ENCODE measurements around the gene CDKN1A.

The CDKN1A gene

GRCh38 chr6:36735110-36736071 is 56.9 kb downstream of the CDKN1A start:
- H3K36me3 ChIP-seq (ENCODE audit: control insufficient read depth in 1 of 2, insufficient read depth in 2 of 2, low read length in 2 of 2): no peaks in the 10 kb centered on the region
- H3K4me1 ChIP-seq (ENCODE audit: control insufficient read depth in 1 of 2, insufficient read depth in 2 of 2, low read length in 2 of 2): peaks cover 0 to 11% of the 10 kb centered on the region in 2 donors
- no peaks in the 10 kb centered on the region for H3K27me3 ChIP-seq (ENCODE audit: low read depth, low read length)
- peak overlapping the region; percentile 87 for H3K27ac ChIP-seq (ENCODE audit: low read length)
- H3K9me3 ChIP-seq (ENCODE audit: control insufficient read depth in 1 of 2, low read length in 2 of 2): no peaks in the 10 kb centered on the region
- peak overlapping the region; percentile 18 to 19 for H3K4me3 ChIP-seq (ENCODE audit: low read depth in 1 of 2, low read length in 2 of 2)

All from muscle layer of duodenum (tissue), 2 donors.